Esophagus squamous epithelium (tissue), 5 donors: ENCODE data around the gene PLK5. TPM values are rescaled to one million over a fixed set of nuclear protein-coding genes. Genes with fewer than 3 reads are reported as not detected.

ENCODE experiments used
- DNase-seq: peaks from one replicate; lab custom pipeline; 2025; lab: John Stamatoyannopoulos, UW
- H3K27ac ChIP-seq, 4 donors: fragments of 200-600 bp; sonication (generic); one replicate each; pipeline ENCODE4 v1.5.1; 2016 to 2019; ENCODE audit warnings: mild to moderate bottlenecking in 1 of 4
- H3K27me3 ChIP-seq, 4 donors: fragments of 200-600 bp; sonication (generic); 1 replicate in 3 of 4; 2 replicates in 1 of 4; pipeline versions ENCODE4 v1.5.1 to v1.6.0; 2017 to 2021; ENCODE audit warnings: antibody characterized with exemption in 1 of 4
- H3K36me3 ChIP-seq, 3 donors: fragments of 200-600 bp; sonication (generic); one replicate each; pipeline ENCODE4 v1.5.1; 2016 to 2019
- H3K4me1 ChIP-seq, 3 donors: fragments of 200-600 bp; sonication (generic); one replicate each; pipeline ENCODE4 v1.5.1; 2017 to 2019
- H3K4me3 ChIP-seq, 4 donors: fragments of 200-600 bp; sonication (generic); 1 replicate in 3 of 4; 2 replicates in 1 of 4; pipeline ENCODE4 v1.5.1; 2016 to 2019; ENCODE audit warnings: mild to moderate bottlenecking in 2 of 4, moderate library complexity in 1 of 4
- H3K9me3 ChIP-seq, 3 donors: fragments of 200-600 bp; sonication (generic); one replicate each; pipeline ENCODE4 v1.5.1; 2016 to 2019
- POLR2A ChIP-seq, 4 donors: fragments of 450-650 bp; IDR thresholded peaks; one replicate each; pipeline ENCODE4 v1.6.1; 2017; ENCODE audit warnings: antibody characterized with exemption in 4 of 4, mild to moderate bottlenecking in 4 of 4, moderate library complexity in 3 of 4
- WGBS, 2 donors: methylation state at CpG; one replicate each; pipeline ENCODE4 v1.1.5; 2018; 5-methylcytosine and 5-hydroxymethylcytosine counted together
- intact Hi-C: fragments of 100-400 bp; cut with DNase I; formaldehyde crosslinking; loops from one replicate; pipeline ENCODE4 v1.15.0; 2022
- total RNA-seq, 4 donors: library from RNA; depleted of rRNA; stranded (reverse); fragments of >200 nt; gene quantifications; one replicate each; pipeline ENCODE4 v1.1.0, GENCODE V29; 2016
- TF ChIP-seq, protein P1 (sequence below), 6 experiments: fragments of 450-650 bp in 4 of 6; fragments of 200-600 bp in 2 of 6; sonication (generic) in 2 of 6; IDR thresholded peaks; one replicate each; pipeline ENCODE4 v1.5.1; 2016 to 2019; ENCODE audit warnings: antibody characterized with exemption in 6 of 6, mild to moderate bottlenecking in 4 of 6, moderate library complexity in 4 of 6
- donor health status: DM: yes; HTN: yes; CAD: no.

The PLK5 gene
- total RNA-seq, 4 donors from 2014 or later = 0.19 to 0.66 TPM; not detected in 2

DNA sequence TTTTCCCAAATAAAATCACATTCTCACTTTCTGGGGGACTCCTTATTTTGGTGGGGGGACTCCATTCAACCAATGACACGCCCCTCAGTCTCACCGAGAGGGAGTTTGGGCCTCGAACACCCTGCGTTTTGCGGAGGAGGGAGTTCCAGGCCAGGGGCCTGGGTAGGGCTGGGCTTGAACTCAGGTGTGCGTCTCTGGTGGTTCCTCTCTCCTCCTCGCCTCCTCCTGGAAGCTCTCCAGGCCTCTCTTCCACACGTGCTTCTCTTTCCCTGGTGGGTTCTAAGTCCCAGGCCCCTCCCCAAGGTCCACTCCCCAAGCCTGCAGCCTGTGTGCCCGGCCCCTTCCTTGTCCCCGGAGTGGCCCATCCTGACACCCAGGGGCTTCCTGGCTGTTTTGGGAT, 29.5 kb downstream of the PLK5 start:
- H3K27ac ChIP-seq = no peak overlapping the region
- H3K36me3 ChIP-seq = peaks cover 0 to 22% (median 0%) of the 10 kb centered on the region in 3 donors
- H3K27me3 ChIP-seq = no peaks in the 10 kb centered on the region
- no peaks in the 10 kb centered on the region for H3K9me3 ChIP-seq
- no peak for DNase-seq
- 76 to 87% methylated on average over 9 of the region's 10 CpGs for WGBS, 2 donors
- intact Hi-C loops = no loop called here
- TF ChIP-seq POLR2A (IDR thresholded peaks at IDR 0.05) = no peak
- TF ChIP-seq, protein P1, sequence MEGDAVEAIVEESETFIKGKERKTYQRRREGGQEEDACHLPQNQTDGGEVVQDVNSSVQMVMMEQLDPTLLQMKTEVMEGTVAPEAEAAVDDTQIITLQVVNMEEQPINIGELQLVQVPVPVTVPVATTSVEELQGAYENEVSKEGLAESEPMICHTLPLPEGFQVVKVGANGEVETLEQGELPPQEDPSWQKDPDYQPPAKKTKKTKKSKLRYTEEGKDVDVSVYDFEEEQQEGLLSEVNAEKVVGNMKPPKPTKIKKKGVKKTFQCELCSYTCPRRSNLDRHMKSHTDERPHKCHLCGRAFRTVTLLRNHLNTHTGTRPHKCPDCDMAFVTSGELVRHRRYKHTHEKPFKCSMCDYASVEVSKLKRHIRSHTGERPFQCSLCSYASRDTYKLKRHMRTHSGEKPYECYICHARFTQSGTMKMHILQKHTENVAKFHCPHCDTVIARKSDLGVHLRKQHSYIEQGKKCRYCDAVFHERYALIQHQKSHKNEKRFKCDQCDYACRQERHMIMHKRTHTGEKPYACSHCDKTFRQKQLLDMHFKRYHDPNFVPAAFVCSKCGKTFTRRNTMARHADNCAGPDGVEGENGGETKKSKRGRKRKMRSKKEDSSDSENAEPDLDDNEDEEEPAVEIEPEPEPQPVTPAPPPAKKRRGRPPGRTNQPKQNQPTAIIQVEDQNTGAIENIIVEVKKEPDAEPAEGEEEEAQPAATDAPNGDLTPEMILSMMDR (IDR thresholded peaks at IDR 0.05) = no peak
- no peaks in the 10 kb centered on the region for H3K4me1 ChIP-seq
- H3K4me3 ChIP-seq = no peak overlapping the region

DNA sequence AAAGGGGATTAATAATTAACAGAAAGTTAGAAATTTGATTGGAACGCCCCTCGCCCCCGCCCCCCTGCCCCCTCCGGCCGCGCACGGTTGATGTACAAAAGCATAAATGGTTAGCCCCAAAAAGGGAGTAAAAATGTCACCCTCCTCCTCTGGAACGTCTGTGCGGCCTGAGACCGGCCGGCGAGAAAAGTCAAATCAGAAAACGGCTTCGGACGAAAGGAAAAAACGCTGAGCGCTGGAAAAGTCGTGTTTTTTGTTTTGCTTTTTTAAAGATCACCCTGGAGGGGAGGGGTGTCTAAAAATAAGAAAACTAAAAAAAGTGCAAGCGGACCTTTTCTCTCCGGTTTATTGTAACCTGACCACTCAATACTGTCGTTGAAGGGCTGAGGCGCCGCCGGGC, 31.1 kb downstream of the PLK5 start:
- 88 to 90% methylated on average over 24 of the region's 24 CpGs for WGBS, 2 donors
- no peak for DNase-seq
- H3K27ac ChIP-seq = no peak overlapping the region
- TF ChIP-seq, protein P1 (IDR thresholded peaks at IDR 0.05) = no peak
- no peak for TF ChIP-seq POLR2A (IDR thresholded peaks at IDR 0.05)
- H3K27me3 ChIP-seq = no peaks in the 10 kb centered on the region
- H3K36me3 ChIP-seq = peaks cover 0 to 22% (median 0%) of the 10 kb centered on the region in 3 donors
- H3K4me3 ChIP-seq = no peak overlapping the region
- intact Hi-C loops = no loop called here
- no peaks in the 10 kb centered on the region for H3K4me1 ChIP-seq
- no peaks in the 10 kb centered on the region for H3K9me3 ChIP-seq

DNA sequence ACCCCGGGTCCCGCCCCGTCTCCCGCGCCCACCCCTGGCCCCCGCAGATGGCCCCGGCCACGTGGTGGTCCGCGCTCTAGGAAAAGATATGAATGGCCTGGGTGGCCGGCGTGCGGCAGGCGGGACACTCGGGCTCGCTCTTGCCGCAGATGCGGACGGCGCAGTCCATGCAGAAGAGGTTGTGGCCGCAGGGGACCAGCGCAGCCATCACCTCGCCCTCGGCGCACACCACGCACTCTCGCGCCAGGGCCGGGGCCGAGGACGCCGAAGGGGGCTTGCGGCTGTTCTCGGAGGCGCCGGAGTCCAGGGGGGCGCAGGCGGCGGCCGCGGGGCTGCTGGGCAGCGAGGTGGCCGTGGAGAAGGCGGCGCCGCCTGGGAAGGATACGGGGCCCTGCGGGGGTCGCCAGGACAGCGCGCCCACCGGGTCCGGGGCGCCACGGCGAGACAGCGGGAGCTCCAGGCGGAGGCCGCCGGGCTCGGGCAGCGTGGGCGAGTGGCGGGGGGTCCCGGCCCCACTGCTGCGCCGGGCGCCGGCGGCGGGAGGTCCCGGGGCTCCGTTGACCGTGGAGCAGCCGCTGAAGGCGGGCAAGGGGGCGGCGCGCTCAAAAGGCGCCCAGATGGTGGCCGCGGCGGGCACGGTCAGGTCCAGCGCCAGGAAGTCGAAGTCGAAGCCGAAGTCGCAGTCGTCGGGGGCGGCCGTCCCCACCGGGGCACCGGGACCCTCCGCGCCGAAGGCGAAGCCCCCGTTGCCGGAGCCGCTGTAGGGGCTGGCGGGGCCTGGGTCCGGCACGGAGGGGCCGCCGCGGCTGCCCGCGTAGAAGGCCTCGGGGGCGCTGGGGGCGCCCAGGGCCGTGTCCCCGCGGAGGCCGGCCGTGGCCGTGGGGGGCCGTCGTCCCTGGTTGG, 31.9 kb downstream of the PLK5 start:
- Histone ChIP-seq H3K4me3 (no peak overlapping the region), H3K4me1 (no peaks in the 10 kb centered on the region), H3K9me3 (no peaks in the 10 kb centered on the region), H3K36me3 (peaks cover 0 to 22% (median 0%) of the 10 kb centered on the region in 3 donors), H3K27me3 (no peaks in the 10 kb centered on the region), H3K27ac (no peak overlapping the region)
- TF ChIP-seq, protein P1 (IDR thresholded peaks at IDR 0.05) = no peak
- TF ChIP-seq POLR2A (IDR thresholded peaks at IDR 0.05) = no peak
- DNase-seq = no peak
- intact Hi-C loops = no loop called here
- 96 to 98% methylated on average over 32 to 46 of the region's 121 CpGs for WGBS, 2 donors

DNA sequence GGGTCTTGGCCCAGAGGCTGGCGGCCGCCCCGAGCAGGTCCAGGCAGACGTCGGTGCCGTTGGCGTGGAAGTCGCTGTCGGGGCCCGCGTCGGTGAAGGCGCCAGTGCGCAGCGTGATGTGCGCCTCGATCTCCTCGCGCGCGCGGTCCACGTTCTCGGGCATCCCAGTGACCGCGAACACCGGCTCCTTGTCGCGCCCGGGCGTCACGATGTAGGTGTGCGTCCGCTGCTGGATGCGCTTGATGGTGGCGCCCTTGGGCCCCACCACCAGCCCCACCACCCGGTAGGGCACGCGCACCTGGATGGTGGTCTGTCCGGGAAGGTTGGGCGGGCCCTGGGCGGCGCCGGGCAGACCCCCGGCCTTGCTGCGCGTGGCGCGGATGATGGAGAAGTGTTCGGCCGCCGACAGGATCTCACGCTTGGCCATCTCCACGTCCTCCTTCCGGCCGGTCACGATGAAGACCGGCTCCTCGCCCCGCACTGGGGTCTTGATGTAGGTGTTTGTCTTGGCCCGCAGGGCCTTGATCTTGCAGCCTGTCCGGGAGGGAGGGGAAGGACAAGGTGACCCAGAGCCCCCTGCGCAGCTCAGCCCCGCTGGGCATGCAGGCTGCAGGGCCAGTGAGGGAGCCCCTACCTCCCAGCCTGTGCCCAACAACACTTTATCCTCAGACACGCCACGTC, 32.7 kb downstream of the PLK5 start:
- H3K9me3 ChIP-seq = no peaks in the 10 kb centered on the region
- WGBS, 2 donors = 98 to 99% methylated on average over 31 to 48 of the region's 66 CpGs
- H3K4me3 ChIP-seq = no peak overlapping the region
- no peaks in the 10 kb centered on the region for H3K27me3 ChIP-seq
- no peaks in the 10 kb centered on the region for H3K4me1 ChIP-seq
- peaks cover 0 to 22% (median 0%) of the 10 kb centered on the region in 3 donors for H3K36me3 ChIP-seq
- no peak overlapping the region for H3K27ac ChIP-seq
- no peak for TF ChIP-seq POLR2A (IDR thresholded peaks at IDR 0.05)
- TF ChIP-seq, protein P1 (IDR thresholded peaks at IDR 0.05) = no peak
- intact Hi-C loops = no loop called here
- no peak for DNase-seq

DNA sequence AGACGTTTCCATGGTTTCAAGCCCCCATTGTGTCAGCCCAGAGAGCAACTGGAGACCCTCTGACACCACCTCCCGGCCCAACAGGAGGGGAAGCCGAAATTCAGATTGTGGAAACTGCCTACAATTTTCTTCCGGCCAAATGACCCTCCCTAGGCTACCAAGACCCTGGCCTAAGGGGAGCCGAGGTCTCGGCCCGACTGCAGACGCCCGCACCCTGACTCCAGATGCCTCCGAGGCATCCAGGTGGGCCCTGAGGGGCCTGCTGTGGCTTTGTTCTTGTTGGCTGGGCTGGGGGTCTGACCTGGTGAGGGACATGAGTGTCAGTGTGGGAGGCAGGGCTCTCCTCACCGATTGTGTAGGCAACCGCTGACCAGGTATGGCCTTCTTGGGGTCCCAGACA, 34.7 kb downstream of the PLK5 start:
- Histone ChIP-seq H3K36me3 (peaks cover 0 to 22% (median 0%) of the 10 kb centered on the region in 3 donors), H3K27ac (no peak overlapping the region), H3K4me3 (no peak overlapping the region), H3K4me1 (no peaks in the 10 kb centered on the region), H3K27me3 (no peaks in the 10 kb centered on the region), H3K9me3 (no peaks in the 10 kb centered on the region)
- WGBS, 2 donors = 85 to 97% methylated on average over 3 to 11 of the region's 12 CpGs
- intact Hi-C loops = no loop called here
- TF ChIP-seq POLR2A (IDR thresholded peaks at IDR 0.05) = no peak
- TF ChIP-seq, protein P1 (IDR thresholded peaks at IDR 0.05) = no peak
- no peak for DNase-seq
